ENCODE results near the gene TGFBI. TPM values are rescaled to one million over a fixed set of nuclear protein-coding genes. Genes with fewer than 3 reads are reported as not detected.

TGFBI gene
- total RNA-seq, 1 donor from 2014 or later: 2.3 TPM

- H3K4me1 Mint-ChIP-seq (ENCODE audit: low read depth): no peaks in the 10 kb centered on the region
- no peak overlapping the region for H3K27ac Mint-ChIP-seq
- no peak for DNase-seq (ENCODE audit: low spot score, unreplicated experiment)
- no peaks in the 10 kb centered on the region for H3K9me3 Mint-ChIP-seq (ENCODE audit: low read depth)
- no peaks in the 10 kb centered on the region for H3K36me3 Mint-ChIP-seq (ENCODE audit: insufficient read depth)
- no peak overlapping the region for H3K4me3 Mint-ChIP-seq (ENCODE audit: low read depth)
- TF ChIP-seq CTCF (IDR thresholded peaks at IDR 0.05; ENCODE audit: unreplicated experiment): no peak
- peaks cover 47% of the 10 kb centered on the region for H3K27me3 Mint-ChIP-seq
These were observed 8.3 kb upstream of the TGFBI start for GRCh38 chr5:136020383-136021015.

- TF ChIP-seq CTCF (IDR thresholded peaks at IDR 0.05; ENCODE audit: unreplicated experiment): no peak
- no peaks in the 10 kb centered on the region for H3K9me3 Mint-ChIP-seq (ENCODE audit: low read depth)
- H3K27ac Mint-ChIP-seq: no peak overlapping the region
These were observed 7.8 kb upstream of the TGFBI start for GRCh38 chr5:136021016-136021405.

GRCh38 chr5:136022965-136023364, 5.8 kb upstream of the TGFBI start:
- Mint-ChIP-seq H3K4me3 (ENCODE audit: low read depth) (no peak overlapping the region), H3K27ac (no peak overlapping the region), H3K27me3 (peaks cover 68% of the 10 kb centered on the region), H3K9me3 (ENCODE audit: low read depth) (no peaks in the 10 kb centered on the region), H3K36me3 (ENCODE audit: insufficient read depth) (no peaks in the 10 kb centered on the region), H3K4me1 (ENCODE audit: low read depth) (no peaks in the 10 kb centered on the region)
- no peak for TF ChIP-seq CTCF (IDR thresholded peaks at IDR 0.05; ENCODE audit: unreplicated experiment)
- DNase-seq (ENCODE audit: low spot score, unreplicated experiment): no peak

More at GRCh38 chr5:136021016-136021405, 7.8 kb upstream of the TGFBI start:
- H3K4me3 Mint-ChIP-seq (ENCODE audit: low read depth): no peak overlapping the region
- H3K4me1 Mint-ChIP-seq (ENCODE audit: low read depth): no peaks in the 10 kb centered on the region
- peaks cover 52% of the 10 kb centered on the region for H3K27me3 Mint-ChIP-seq
- H3K36me3 Mint-ChIP-seq (ENCODE audit: insufficient read depth): no peaks in the 10 kb centered on the region
- no peak for DNase-seq (ENCODE audit: low spot score, unreplicated experiment)

DNA sequence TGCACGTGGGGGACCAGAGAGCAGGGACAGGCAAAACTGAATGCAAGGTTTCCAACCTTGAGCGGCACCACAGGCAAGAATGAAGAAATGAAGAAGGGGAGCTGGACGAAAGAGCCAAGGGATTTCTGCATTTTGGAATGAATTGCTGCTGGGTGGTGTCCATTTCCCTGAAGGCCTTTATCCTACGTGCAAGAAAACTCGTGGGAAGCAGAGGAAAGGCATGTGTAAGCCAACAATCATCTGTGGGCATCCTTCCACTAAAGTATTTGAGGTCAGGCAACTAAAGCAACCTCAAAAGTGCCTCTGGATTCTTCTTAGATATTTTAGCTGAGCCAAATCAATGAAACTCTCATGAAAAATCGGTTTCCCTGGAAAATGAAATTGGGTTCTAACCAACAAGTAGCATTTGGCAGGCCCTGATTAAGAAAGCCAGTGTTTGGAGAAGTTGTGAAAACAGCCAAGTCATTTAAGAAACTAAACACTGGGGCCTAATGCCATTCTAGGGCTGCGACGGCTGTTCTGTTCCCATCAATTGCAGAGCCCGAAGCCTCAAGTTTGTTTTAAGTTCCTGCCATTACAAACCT, 4.7 kb upstream of the TGFBI start:
- H3K27ac Mint-ChIP-seq: no peak overlapping the region
- DNase-seq (ENCODE audit: low spot score, unreplicated experiment): no peak
- peaks cover 68% of the 10 kb centered on the region for H3K27me3 Mint-ChIP-seq
- no peak overlapping the region for H3K4me3 Mint-ChIP-seq (ENCODE audit: low read depth)
- no peaks in the 10 kb centered on the region for H3K9me3 Mint-ChIP-seq (ENCODE audit: low read depth)
- no peaks in the 10 kb centered on the region for H3K36me3 Mint-ChIP-seq (ENCODE audit: insufficient read depth)
- peaks cover 2% of the 10 kb centered on the region for H3K4me1 Mint-ChIP-seq (ENCODE audit: low read depth)
- TF ChIP-seq CTCF (IDR thresholded peaks at IDR 0.05; ENCODE audit: unreplicated experiment): no peak

DNA sequence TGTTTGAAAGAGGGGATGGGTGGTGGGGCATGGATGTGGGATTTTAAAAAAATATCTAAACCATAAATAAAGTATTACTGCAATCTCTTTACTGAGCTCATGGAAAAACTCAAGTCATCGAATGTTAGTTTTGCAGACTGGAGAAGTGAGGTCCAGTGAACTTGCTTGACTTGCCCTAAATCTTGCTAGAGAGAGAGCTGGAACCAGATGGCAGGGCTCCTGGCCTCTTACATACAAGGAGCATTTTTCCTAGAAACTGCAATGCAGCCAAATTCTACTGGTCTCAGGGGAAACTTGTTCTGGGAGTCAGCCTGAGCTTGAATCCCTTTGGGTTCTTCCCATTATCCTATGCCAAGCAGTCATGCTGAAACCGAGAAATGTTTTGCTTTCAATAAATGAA, 2.9 kb upstream of the TGFBI start:
- Mint-ChIP-seq H3K36me3 (ENCODE audit: insufficient read depth) (no peaks in the 10 kb centered on the region), H3K9me3 (ENCODE audit: low read depth) (no peaks in the 10 kb centered on the region), H3K27ac (no peak overlapping the region), H3K27me3 (peaks cover 80% of the 10 kb centered on the region), H3K4me3 (ENCODE audit: low read depth) (no peak overlapping the region), H3K4me1 (ENCODE audit: low read depth) (peaks cover 2% of the 10 kb centered on the region)
- DNase-seq (ENCODE audit: low spot score, unreplicated experiment): no peak
- TF ChIP-seq CTCF (IDR thresholded peaks at IDR 0.05; ENCODE audit: unreplicated experiment): no peak

All from progenitor cell of endocrine pancreas (in vitro differentiated cells).